Activated T-cell treated with anti-CD3 and anti-CD28 coated beads for 48 hours (primary cell): ENCODE data around the gene STARD13.

Source experiments
- DNase-seq: peaks from one replicate; pipeline ENCODE4 v3.0.0-alpha.2; 2020; ENCODE audit warnings: low read depth

The STARD13 gene

GRCh38 chr13:33277946-33278345, 7.6 kb downstream of the STARD13 start:
- no peak for DNase-seq

DNA sequence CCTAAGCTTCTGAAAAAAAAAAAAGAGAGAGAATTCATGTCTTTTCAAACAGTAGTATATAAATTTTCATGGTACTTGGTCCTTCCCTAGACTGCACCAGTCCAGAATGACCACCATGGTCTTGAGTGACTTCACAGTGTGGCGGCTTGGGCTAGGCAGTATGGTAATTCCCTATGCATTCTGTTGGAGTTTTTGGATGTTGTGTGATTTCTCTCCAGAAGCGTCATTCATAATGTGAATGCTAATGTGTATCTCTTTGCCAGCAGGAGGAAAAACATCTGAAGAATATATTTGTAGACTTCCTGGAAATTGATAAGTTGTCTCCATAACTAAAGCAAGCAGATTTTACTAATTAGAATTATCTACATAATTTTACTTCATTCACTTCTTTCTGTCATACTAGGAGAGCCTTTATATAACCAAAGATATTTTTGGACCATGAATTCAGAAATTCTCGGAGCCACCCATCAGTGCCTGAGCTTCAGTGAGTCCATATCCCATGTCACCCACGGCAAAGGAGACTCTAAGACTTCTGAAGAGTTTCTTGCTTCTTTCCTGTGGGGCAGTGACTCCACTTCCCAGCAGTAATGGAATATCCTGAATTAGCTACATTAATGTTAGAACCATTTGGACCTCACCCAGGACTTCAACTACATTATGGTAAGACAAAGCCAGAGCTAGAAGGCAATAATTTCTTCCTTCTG, 8.4 kb downstream of the STARD13 start:
- DNase-seq, result no peak

DNA sequence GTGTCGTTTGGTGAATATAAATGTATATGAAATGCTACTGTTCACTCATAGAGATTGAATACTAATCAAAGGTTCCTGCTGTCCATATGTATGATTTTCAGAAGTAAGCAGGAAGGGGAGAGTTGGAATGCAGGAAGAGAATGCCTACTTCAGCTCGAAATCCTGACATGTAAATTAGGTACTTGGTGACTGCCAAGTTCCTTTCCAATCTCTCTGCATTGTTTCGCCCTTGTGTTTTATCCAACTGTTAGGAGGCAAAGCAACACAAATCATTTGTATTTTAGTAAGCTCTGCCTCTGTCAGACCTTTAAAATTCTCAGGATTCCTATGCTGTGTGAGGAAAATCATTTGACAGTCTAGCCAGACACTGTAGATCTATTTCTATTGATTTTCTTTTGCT, 9.0 kb downstream of the STARD13 start:
- DNase-seq, result no peak

GRCh38 chr13:33275916-33276315, 9.6 kb downstream of the STARD13 start:
- no peak for DNase-seq

GRCh38 chr13:33274264-33274663, 11.3 kb downstream of the STARD13 start:
- no peak for DNase-seq

DNA sequence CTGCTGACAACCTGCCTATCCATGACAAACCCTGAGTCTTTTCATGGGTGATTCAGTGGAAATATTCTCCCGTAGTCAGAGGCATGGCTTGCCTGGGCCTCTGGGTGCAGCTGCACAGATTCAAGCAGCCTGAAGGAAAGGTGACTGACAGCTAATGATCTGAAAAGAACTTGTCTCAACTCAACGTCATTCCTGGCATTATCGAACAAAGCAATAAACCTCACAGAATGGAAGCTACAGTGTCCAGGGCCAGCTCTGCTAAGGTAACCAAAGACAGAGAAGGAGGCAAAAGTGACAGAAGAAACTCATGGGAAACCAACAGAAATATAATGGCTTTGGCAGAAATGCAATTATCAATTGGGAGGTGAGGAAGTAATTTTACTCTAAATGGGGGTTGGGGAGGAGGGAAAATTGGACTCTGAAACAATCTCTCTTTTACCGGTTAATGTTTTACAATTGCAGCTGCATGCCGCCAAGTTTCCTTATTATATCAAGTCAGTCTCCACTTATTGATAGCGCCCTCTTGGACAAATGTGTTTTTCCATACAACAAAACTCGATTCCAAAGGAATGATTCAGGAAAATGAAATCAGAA, 12.9 kb downstream of the STARD13 start:
- no peak for DNase-seq

DNA sequence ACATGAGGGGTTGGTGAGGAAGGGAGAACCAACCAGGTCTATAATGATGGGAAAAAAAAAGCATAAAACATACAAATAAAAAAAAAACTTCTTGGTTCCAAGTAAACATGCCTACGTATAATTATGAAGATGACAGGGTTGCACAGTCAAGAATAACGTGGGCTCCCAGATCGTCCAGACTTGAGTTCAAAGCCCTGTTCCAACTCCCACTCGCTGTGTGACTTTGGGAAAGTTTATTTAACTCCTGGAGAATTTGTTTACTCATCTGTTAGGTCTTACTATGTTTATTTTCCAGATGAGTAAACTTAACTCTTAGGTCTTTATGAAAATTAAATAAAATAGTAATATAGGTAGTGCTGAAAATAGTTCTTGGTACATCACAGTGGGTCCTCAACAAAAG, 13.8 kb downstream of the STARD13 start:
- no peak for DNase-seq

- DNase-seq, result no peak
These were observed 14.5 kb downstream of the STARD13 start for GRCh38 chr13:33270895-33271538.

DNA sequence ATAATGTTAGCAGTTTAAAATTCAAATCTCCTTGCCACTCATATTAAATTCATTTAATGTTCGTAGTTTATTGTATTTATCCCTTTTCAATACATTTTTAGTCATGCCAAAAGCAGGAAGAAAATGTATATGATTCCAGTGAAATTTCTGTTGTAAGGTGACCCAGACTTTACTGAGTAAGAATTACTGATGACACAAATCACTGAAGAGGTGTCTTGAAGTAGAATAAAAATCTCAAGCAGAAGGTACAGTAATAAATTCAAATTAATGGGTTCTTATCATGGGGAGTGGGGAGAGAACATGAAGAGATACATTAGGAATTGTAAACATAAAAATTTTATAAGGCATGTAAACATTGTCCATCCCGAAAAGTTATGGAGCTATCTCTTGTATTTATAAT, 19.9 kb downstream of the STARD13 start:
- no peak for DNase-seq

GRCh38 chr13:33265133-33265532, 20.4 kb downstream of the STARD13 start:
- no peak for DNase-seq

DNA sequence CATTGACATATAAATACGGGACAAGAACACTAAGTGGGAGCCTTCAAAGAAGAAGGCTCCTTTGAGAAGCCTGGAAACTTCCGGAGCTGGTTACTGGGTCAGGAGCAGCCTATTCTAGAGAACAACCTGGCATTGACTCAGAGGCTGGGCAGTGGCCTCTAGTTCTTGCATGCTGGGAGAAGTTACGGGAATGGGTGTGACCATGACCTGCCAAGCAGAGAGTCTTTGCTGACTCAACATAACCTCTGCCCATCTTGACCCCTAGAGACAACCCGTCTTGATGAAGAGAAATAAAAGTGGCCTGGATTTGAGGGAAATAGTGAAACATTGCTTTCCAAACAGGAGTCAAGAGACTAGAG, 21.0 kb downstream of the STARD13 start:
- DNase-seq, result no peak

- no peak for DNase-seq
These were observed 21.5 kb downstream of the STARD13 start for GRCh38 chr13:33263976-33264619.

DNA sequence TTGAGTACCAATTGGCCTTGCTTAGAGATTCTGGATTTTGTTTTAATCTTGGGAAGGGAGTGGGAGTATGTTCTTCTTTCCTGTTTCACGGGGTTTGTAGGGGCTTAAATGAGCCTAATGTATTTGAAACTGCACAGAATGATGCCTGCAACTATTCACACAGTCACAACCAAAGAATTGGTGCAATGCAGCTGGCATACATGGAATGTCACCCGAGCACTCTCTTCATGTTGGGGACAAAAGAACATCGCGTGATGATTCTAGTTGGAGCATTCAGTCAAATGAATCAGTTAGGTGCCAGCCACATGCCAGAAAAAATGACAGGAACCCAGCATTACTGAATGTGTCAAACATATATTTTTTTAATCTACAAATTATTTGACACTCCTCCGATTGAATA, 22.1 kb downstream of the STARD13 start:
- DNase-seq, result no peak

DNA sequence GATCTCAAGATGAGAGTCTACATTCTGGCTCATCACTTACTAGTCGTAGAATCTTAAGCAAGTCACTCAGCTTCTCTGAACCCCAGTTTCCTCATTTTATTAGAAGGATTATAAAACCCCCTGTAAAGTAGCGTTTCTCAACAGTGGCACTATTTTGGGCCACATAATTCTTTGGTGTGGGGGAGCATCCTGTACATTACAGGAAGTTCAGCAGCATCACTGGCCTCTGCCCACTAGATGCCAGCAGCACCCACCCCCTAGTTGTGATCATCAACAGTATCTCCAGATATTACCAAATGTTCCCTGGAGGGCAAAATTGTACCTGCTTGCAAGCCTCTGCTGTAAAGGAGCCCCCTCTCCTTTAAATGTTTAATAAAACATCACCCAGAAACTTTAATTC, 22.6 kb downstream of the STARD13 start:
- no peak for DNase-seq

DNA sequence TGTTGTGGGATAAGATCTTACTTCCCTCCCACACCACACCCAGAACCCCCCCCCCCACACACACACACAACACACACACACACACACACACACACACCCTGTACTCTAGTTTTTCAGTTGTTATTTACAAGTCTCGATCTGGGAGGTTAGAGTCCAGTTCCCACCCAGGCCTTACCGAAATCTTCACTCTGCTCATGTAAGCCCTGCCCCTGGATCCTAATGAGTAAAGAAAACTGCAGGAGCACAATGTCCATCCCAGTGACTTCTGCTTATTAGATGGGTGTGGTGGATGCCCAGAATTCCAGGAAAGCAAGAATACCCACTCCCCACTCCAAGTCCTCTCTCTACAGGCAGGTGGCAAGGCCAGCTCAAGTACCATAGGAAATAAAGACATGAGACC, 23.0 kb downstream of the STARD13 start:
- no peak for DNase-seq

DNA sequence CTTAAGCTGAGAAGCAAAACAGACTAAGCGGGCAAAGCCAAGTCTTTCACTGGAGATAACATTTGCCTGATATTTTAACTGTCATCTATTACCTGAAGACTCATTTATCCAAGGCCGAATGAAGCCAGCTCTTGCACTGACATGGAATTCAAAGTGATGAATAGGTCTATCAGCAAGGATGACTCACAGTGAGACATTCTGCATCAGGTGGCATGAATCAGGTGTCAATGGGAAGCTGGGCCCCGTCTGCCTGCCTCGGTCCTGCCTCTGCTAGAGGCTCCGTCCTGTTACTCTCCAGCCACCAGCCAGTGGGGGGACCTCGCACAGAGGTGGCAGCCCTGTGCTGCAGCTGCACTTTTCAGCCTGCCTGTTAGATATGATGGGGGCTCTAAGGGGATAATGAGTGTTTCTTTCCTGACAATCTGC, 23.5 kb downstream of the STARD13 start:
- DNase-seq, result no peak

GRCh38 chr13:33261387-33262061, 24.0 kb downstream of the STARD13 start:
- DNase-seq, result no peak

- DNase-seq, result no peak
These were observed 25.1 kb downstream of the STARD13 start for GRCh38 chr13:33260168-33261098.

DNA sequence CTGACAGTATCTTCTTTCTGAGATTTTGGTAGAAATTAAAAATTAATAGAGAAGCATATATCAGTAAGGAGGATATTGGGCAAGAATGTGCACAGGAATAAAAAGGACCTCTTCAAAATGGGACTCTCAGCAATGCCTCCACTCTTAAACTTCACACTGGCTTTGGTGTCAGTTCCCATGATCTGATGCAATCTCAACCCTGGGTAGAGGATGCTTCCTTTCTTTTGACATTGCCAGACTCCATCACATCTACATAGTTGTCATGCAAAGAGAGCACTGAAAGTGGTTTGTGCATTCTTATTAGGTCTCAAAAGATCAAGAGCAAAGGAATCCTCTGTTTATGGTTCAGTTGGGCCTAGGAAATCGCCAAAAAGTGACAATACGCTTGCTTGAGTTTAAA, 26.3 kb downstream of the STARD13 start:
- no peak for DNase-seq

DNA sequence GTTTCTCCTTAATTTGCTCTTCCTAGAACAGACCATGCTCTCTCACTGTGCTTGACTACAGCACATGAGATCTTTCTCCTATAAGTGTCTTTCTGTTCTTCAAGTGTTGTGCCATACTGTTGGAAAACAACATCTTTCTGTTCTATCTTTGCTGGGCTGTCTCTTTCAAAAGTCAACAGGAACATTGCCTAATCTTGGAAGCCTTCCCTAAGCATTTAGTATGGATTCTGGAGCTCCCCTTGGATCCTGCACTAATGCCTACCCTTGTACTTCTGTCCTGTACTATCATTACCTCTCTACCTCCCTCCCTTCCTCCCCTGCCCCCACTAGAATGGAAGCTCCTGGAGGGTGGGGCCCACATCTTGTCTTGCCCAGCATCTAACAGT, 26.8 kb downstream of the STARD13 start:
- DNase-seq, result no peak
